Gastroesophageal sphincter (tissue), 4 donors: Measurements from ENCODE around the gene ARPC5L. TPM values are rescaled to one million over a fixed set of nuclear protein-coding genes. Genes with fewer than 3 reads are reported as not detected.

ENCODE experiments used
- ATAC-seq: fragments of 150-250 bp; one replicate; pipeline ENCODE4 v1.9.1; 2016; ENCODE audit warnings: mild to moderate bottlenecking, moderate library complexity
- H3K27ac ChIP-seq, 4 donors: fragments of 200-600 bp; sonication (generic) in 3 of 4; 1 replicate in 3 of 4; 2 replicates in 1 of 4; pipeline ENCODE4 v1.5.1; 2016 to 2019
- H3K27me3 ChIP-seq: fragments of 200-600 bp; sonication (generic); one replicate; pipeline ENCODE4 v1.5.1; 2019
- H3K36me3 ChIP-seq, 2 donors: fragments of 200-600 bp; sonication (generic); one replicate each; pipeline ENCODE4 v1.5.1; 2019; ENCODE audit warnings: control low read depth in 1 of 2
- H3K4me1 ChIP-seq, 3 donors: fragments of 200-600 bp; sonication (generic); 1 replicate in 2 of 3; 2 replicates in 1 of 3; pipeline ENCODE4 v1.5.1; 2016 to 2019; ENCODE audit warnings: control low read depth in 2 of 3
- H3K4me3 ChIP-seq, 2 donors: fragments of 200-600 bp; sonication (generic); one replicate each; pipeline ENCODE4 v1.5.1; 2019; ENCODE audit warnings: mild to moderate bottlenecking in 1 of 2, moderate library complexity in 1 of 2
- H3K9me3 ChIP-seq, 3 donors: fragments of 200-600 bp; sonication (generic); one replicate each; pipeline ENCODE4 v1.5.1; 2017 to 2019; ENCODE audit warnings: control low read depth in 2 of 3
- CTCF ChIP-seq, 4 experiments: fragments of 200-600 bp in 2 of 4; fragments of 450-650 bp in 2 of 4; sonication (generic) in 1 of 4; IDR thresholded peaks; one replicate each; pipeline ENCODE4 v1.5.1; 2017 to 2019; ENCODE audit warnings: antibody characterized with exemption in 4 of 4, mild to moderate bottlenecking in 2 of 4, moderate library complexity in 2 of 4
- EP300 ChIP-seq: sonication (generic); formaldehyde crosslinking; IDR thresholded peaks from one replicate; pipeline ENCODE4 v1.6.1; 2017; ENCODE audit warnings: antibody characterized with exemption, mild to moderate bottlenecking
- POLR2A ChIP-seq, 2 donors: fragments of 450-650 bp; IDR thresholded peaks; one replicate each; pipeline ENCODE4 v1.6.1; 2017; ENCODE audit warnings: antibody characterized with exemption in 2 of 2, mild to moderate bottlenecking in 2 of 2, moderate library complexity in 1 of 2
- POLR2AphosphoS5 ChIP-seq: sonication (generic); formaldehyde crosslinking; IDR thresholded peaks from one replicate; pipeline ENCODE4 v1.6.1; 2017; ENCODE audit warnings: antibody characterized with exemption
- WGBS, 2 donors: methylation state at CpG; one replicate each; pipeline ENCODE4 v1.1.5; 2018; ENCODE audit warnings: low coverage in 1 of 2; 5-methylcytosine and 5-hydroxymethylcytosine counted together
- total RNA-seq, 4 donors: library from RNA; depleted of rRNA; stranded (reverse); fragments of >200 nt; gene quantifications; one replicate each; pipeline ENCODE4 v1.1.0, GENCODE V29; 2016

The ARPC5L gene
- total RNA-seq, 4 donors from 2014 or later: 19.9 to 27.6 (median 20.3) TPM

DNA sequence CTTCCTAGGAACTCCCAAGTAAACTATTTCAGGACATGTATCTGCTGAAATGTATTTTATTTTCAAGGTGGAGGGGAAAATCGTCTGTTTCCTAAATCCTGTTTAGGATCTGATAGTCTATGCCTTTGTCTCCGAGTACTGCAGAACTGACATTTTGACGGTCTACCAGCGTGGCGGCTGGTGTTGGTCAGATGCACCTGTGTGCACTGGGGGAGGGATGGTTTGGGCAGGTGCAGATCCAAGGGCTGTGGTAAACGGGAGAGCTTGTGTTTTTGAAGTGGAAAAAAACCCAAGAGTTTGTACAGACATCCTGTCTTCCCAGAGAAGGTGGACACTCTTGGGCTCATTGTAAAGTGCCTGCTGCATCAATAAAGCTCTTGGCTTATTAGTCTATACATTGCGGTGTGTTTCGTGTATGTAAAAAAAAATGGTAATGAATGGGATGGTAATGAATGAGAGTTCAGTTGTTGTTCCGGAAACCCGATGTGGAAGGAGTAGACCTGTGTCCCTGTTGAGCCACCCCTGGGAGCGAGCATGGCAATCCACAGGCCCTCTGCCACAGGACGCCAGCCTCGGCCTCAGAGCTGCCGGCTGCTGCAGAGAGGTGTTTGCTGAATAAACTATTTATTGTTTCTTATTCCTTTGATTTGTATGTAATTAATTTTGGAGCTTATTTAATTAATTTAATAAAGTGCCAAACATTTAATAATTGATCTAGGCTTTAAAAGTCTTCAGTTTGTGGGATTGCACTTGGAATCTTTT is 15.3 kb downstream of the ARPC5L start:
- Histone ChIP-seq H3K9me3 (no peaks in the 10 kb centered on the region), H3K4me1 (peaks cover 0 to 21% (median 12%) of the 10 kb centered on the region in 3 donors), H3K27ac (no peak overlapping the region), H3K27me3 (no peaks in the 10 kb centered on the region), H3K36me3 (peaks cover 0 to 90% of the 10 kb centered on the region in 2 donors), H3K4me3 (no peak overlapping the region)
- TF ChIP-seq POLR2AphosphoS5 (no peak), EP300 (no peak), CTCF (IDR thresholded peaks at IDR 0.05) (no peak), POLR2A (IDR thresholded peaks at IDR 0.05) (no peak)
- no peak for ATAC-seq
- 76 to 85% methylated on average over 8 to 12 of the region's 14 CpGs for WGBS, 2 donors

DNA sequence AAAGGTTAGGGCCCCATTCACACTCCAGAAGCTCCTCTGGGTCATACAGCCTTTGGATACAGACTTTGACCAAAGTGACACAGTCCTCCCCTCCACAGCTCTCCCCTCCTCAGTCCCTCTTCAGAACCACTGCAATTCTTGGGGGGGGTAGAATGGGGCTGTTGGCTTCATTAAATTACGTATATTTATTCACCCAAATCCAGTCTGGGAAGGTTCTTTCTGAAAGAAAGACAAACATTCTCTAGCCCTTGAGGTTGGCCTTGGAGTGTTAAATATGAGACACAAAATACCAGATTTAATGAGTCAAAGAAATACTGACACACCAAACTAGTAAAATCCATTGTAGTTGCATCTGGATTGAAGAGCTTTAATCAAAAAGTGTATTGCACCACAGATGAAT is 16.1 kb downstream of the ARPC5L start:
- Histone ChIP-seq H3K27ac (no peak overlapping the region), H3K4me3 (no peak overlapping the region)
- WGBS, 2 donors: 88 to 100% methylated on average over 1 of the region's 1 CpG

DNA sequence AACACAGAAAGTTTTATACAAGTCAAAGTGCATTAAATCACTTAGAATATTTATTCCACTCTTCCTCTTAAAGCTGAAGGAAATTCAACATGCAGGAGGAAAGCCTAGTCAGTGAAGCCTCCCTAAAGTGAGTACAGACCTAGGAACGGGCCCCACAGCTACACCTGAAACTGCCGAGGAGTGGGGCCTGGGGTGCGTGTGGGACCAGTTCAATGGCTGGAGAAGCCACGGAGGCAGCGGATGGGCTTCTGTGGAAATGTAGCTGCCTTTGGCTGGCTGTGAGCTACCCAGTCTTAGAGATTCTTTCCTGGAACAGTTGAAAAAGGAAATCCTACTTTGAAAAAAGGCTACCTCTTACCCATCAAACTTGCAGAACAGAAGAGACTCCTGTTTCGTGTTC is 16.6 kb downstream of the ARPC5L start:
- peaks cover 0 to 99% of the 10 kb centered on the region in 2 donors for H3K36me3 ChIP-seq
- WGBS, 2 donors: 68 to 70% methylated on average over 2 to 5 of the region's 6 CpGs
- no peak for ATAC-seq

More for the DNA sequence above, 16.1 kb downstream of the ARPC5L start:
- TF ChIP-seq POLR2A (IDR thresholded peaks at IDR 0.05) (no peak), EP300 (no peak)
- Histone ChIP-seq H3K36me3 (peaks cover 0 to 97% of the 10 kb centered on the region in 2 donors), H3K27me3 (no peaks in the 10 kb centered on the region), H3K4me1 (peaks cover 0 to 13% (median 4%) of the 10 kb centered on the region in 3 donors), H3K9me3 (no peaks in the 10 kb centered on the region)
- no peak for ATAC-seq

GRCh38 chr9:124879226-124879625 is 17.3 kb downstream of the ARPC5L start:
- Histone ChIP-seq H3K9me3 (no peaks in the 10 kb centered on the region), H3K27ac (no peak overlapping the region), H3K4me1 (peaks cover 0 to 1% (median 0%) of the 10 kb centered on the region in 3 donors), H3K4me3 (no peak overlapping the region), H3K36me3 (peaks cover 0 to 99% of the 10 kb centered on the region in 2 donors), H3K27me3 (no peaks in the 10 kb centered on the region)
- TF ChIP-seq POLR2A (IDR thresholded peaks at IDR 0.05): no peak
- TF ChIP-seq POLR2AphosphoS5: no peak
- TF ChIP-seq CTCF (IDR thresholded peaks at IDR 0.05): no peak
- no peak for TF ChIP-seq EP300
- no peak for ATAC-seq
- WGBS, 2 donors: 54 to 65% methylated on average over 4 to 10 of the region's 10 CpGs

More for the DNA sequence above, 16.6 kb downstream of the ARPC5L start:
- Histone ChIP-seq H3K4me1 (peaks cover 0 to 8% (median 0%) of the 10 kb centered on the region in 3 donors), H3K4me3 (no peak overlapping the region), H3K27ac (no peak overlapping the region), H3K27me3 (no peaks in the 10 kb centered on the region), H3K9me3 (no peaks in the 10 kb centered on the region)
- no peak for TF ChIP-seq POLR2AphosphoS5
- no peak for TF ChIP-seq CTCF (IDR thresholded peaks at IDR 0.05)
- TF ChIP-seq EP300: no peak
- no peak for TF ChIP-seq POLR2A (IDR thresholded peaks at IDR 0.05)

GRCh38 chr9:124880501-124880900 is 18.6 kb downstream of the ARPC5L start:
- H3K4me3 ChIP-seq: no peak overlapping the region
- 45 to 63% methylated on average over 3 to 4 of the region's 9 CpGs for WGBS, 2 donors
- TF ChIP-seq POLR2A (IDR thresholded peaks at IDR 0.05) (no peak), EP300 (no peak), CTCF (IDR thresholded peaks at IDR 0.05) (no peak), POLR2AphosphoS5 (no peak)
- no peak for ATAC-seq
- no peaks in the 10 kb centered on the region for H3K9me3 ChIP-seq
- peaks cover 0 to 99% of the 10 kb centered on the region in 2 donors for H3K36me3 ChIP-seq
- no peaks in the 10 kb centered on the region for H3K27me3 ChIP-seq
- H3K27ac ChIP-seq: no peak overlapping the region
- no peaks in the 10 kb centered on the region for H3K4me1 ChIP-seq
